Lower lobe of right lung (tissue), 2 donors: ENCODE results near the gene RAB3IL1. TPM values are rescaled to one million over a fixed set of nuclear protein-coding genes. Genes with fewer than 3 reads are reported as not detected.

Source experiments
- ATAC-seq, 2 donors: fragments of 200-7000 bp; cut with Tn5 transposase; one replicate each; pipeline ENCODE4 v1.9.1; 2020 to 2022; ENCODE audit warnings: mild to moderate bottlenecking in 2 of 2, moderate library complexity in 2 of 2
- DNase-seq: peaks from one replicate; pipeline ENCODE4 v3.0.0-alpha.2; 2020
- H3K27ac ChIP-seq: fragments of 200-600 bp; one replicate; pipeline ENCODE4 v1.8.0; 2022
- H3K27me3 ChIP-seq: fragments of 200-600 bp; one replicate; pipeline ENCODE4 v1.8.0; 2022; ENCODE audit warnings: low read depth
- H3K36me3 ChIP-seq: fragments of 200-600 bp; one replicate; pipeline ENCODE4 v1.8.0; 2022; ENCODE audit warnings: mild to moderate bottlenecking
- H3K4me1 ChIP-seq: fragments of 200-600 bp; one replicate; pipeline ENCODE4 v1.8.0; 2022
- H3K4me3 ChIP-seq: fragments of 200-600 bp; one replicate; pipeline ENCODE4 v1.8.0; 2022; ENCODE audit warnings: mild to moderate bottlenecking
- H3K9me3 ChIP-seq: fragments of 200-600 bp; one replicate; pipeline ENCODE4 v1.8.0; 2022
- intact Hi-C: fragments of 100-400 bp; cut with DNase I; formaldehyde crosslinking; loops from one replicate; pipeline ENCODE4 v1.11.0; 2022
- total RNA-seq: library from RNA; stranded (reverse); fragmentation: NEBNext Ultra II Directional; extraction: Animal tissue kit (Norgen Biotek cat#: 25700); gene quantifications from one replicate; pipeline ENCODE4 v1.2.1, GENCODE V29; 2021
- TF ChIP-seq, protein P1 (sequence below): fragments of 200-600 bp; IDR thresholded peaks from one replicate; pipeline ENCODE4 v1.8.0; 2022; ENCODE audit warnings: antibody characterized with exemption, mild to moderate bottlenecking
- donor health status: DM: no; HTN: yes; CAD: no; lungs with severe emphysema.

The RAB3IL1 gene
- total RNA-seq, 1 donor from 2014 or later = 11.4 TPM

DNA sequence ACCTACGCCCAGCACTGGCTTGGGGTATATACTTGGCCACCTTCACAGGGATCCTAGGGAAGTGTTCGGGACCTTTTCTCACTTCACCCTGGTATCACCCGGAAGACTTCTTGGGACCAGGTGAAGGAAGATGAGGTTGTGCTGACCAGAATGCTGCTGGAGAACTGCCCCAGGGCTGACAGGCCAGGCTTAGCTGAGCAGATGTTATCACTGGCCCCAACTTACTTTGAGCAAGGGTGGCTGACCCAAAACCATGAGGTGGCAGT, 45.6 kb upstream of the RAB3IL1 start:
- Histone ChIP-seq H3K4me3 (no peak overlapping the region), H3K27me3 (no peaks in the 10 kb centered on the region), H3K4me1 (peaks cover 55% of the 10 kb centered on the region), H3K36me3 (peaks cover 44% of the 10 kb centered on the region), H3K9me3 (no peaks in the 10 kb centered on the region), H3K27ac (peak overlapping the region; percentile 97)
- ATAC-seq = peak in 1 of 2 donors; percentile 0
- no peak for DNase-seq
- TF ChIP-seq, protein P1, sequence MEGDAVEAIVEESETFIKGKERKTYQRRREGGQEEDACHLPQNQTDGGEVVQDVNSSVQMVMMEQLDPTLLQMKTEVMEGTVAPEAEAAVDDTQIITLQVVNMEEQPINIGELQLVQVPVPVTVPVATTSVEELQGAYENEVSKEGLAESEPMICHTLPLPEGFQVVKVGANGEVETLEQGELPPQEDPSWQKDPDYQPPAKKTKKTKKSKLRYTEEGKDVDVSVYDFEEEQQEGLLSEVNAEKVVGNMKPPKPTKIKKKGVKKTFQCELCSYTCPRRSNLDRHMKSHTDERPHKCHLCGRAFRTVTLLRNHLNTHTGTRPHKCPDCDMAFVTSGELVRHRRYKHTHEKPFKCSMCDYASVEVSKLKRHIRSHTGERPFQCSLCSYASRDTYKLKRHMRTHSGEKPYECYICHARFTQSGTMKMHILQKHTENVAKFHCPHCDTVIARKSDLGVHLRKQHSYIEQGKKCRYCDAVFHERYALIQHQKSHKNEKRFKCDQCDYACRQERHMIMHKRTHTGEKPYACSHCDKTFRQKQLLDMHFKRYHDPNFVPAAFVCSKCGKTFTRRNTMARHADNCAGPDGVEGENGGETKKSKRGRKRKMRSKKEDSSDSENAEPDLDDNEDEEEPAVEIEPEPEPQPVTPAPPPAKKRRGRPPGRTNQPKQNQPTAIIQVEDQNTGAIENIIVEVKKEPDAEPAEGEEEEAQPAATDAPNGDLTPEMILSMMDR = no peak
- intact Hi-C loops = no loop called here

DNA sequence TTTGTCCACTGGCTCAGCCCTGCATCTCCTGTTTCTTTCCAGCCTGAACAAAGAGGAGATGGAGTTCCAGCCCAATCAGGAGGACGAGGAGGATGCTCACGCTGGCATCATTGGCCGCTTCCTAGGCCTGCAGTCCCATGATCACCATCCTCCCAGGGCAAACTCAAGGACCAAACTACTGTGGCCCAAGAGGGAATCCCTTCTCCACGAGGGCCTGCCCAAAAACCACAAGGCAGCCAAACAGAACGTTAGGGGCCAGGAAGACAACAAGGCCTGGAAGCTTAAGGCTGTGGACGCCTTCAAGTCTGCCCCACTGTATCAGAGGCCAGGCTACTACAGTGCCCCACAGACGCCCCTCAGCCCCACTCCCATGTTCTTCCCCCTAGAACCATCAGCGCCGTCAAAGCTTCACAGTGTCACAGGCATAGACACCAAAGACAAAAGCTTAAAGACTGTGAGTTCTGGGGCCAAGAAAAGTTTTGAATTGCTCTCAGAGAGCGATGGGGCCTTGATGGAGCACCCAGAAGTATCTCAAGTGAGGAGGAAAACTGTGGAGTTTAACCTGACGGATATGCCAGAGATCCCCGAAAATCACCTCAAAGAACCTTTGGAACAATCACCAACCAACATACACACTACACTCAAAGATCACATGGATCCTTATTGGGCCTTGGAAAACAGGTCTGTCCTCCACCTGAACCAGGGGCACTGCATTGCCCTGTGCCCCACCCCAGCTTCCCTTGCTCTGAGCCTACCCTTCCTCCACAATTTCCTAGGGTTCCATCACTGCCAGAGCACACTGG, 45.0 kb upstream of the RAB3IL1 start:
- peak overlapping the region; percentile 97 for H3K27ac ChIP-seq
- peaks cover 55% of the 10 kb centered on the region for H3K4me1 ChIP-seq
- H3K4me3 ChIP-seq = no peak overlapping the region
- ATAC-seq = no peak
- intact Hi-C loops = no loop called here
- H3K36me3 ChIP-seq = peaks cover 44% of the 10 kb centered on the region
- H3K27me3 ChIP-seq = no peaks in the 10 kb centered on the region
- no peaks in the 10 kb centered on the region for H3K9me3 ChIP-seq
- DNase-seq = no peak
- TF ChIP-seq, protein P1 = no peak

DNA sequence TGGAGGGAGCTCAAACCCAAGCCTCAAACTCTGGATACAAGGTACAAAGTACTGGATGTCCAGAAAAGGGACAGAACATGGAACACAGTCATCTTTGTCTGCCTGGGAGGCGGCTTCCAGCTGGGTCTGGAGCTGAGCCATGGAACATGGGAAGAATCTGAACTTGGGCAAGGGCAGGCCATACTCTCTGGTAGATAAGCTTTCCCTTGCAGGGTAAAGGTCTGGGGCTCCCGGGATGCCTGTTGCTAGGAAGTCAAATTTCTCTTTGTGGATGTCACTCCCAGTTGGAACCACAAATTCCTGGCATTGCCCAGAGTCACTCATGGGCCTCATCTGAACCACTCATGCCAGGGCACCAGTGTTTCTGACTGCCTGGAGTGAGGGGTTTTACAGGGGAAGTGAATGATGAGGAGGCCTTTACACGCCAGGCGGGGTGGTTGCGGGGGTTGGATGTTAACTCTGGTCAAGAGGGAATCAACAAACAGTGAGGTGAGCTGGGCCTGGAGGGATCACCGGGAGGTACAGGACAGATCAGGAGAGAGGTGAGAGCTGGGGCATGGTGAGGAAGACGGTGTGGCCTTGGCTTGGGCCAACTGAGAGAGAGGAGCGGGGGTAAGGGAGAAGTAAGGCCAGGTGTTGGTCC, 44.3 kb upstream of the RAB3IL1 start:
- DNase-seq (no peak), ATAC-seq (no peak)
- Histone ChIP-seq H3K4me1 (peaks cover 59% of the 10 kb centered on the region), H3K4me3 (no peak overlapping the region), H3K27me3 (no peaks in the 10 kb centered on the region), H3K36me3 (peaks cover 48% of the 10 kb centered on the region), H3K27ac (peak overlapping the region; percentile 46), H3K9me3 (no peaks in the 10 kb centered on the region)
- TF ChIP-seq, protein P1 = no peak
- intact Hi-C loops = no loop called here

DNA sequence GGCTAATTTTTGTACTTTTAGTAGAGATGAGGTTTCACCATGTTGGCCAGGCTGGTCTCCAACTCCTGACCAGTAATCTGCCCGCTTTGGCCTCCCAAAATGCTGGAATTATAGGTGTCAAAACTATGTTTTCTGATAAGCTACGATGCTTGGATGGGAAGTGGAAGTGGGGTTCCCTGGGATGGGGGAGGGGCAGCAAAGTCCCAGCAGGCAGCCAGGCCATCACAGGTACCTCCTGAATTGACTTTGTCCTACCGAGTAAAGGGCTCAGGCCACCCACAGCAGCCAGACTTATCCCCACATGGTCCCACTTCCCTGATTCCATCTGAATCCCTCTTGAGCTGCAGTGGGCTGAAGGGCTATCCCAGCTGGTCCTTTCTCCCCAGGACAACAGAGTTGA, 43.2 kb upstream of the RAB3IL1 start:
- intact Hi-C loops = no loop called here
- DNase-seq (no peak), ATAC-seq (no peak)
- Histone ChIP-seq H3K27ac (no peak overlapping the region), H3K4me1 (peaks cover 66% of the 10 kb centered on the region), H3K36me3 (peaks cover 42% of the 10 kb centered on the region), H3K4me3 (no peak overlapping the region), H3K27me3 (peaks cover 5% of the 10 kb centered on the region), H3K9me3 (no peaks in the 10 kb centered on the region)
- TF ChIP-seq, protein P1 = no peak

GRCh38 chr11:61959678-61960077, 42.3 kb upstream of the RAB3IL1 start:
- no peaks in the 10 kb centered on the region for H3K9me3 ChIP-seq
- no peak overlapping the region for H3K27ac ChIP-seq
- H3K27me3 ChIP-seq = peaks cover 10% of the 10 kb centered on the region
- DNase-seq (no peak), ATAC-seq (no peak)
- H3K4me3 ChIP-seq = no peak overlapping the region
- peaks cover 34% of the 10 kb centered on the region for H3K36me3 ChIP-seq
- TF ChIP-seq, protein P1 = no peak
- intact Hi-C loops = no loop called here
- H3K4me1 ChIP-seq = peaks cover 64% of the 10 kb centered on the region
